ENCODE data around the gene MGAT5.

MGAT5 gene

DNA sequence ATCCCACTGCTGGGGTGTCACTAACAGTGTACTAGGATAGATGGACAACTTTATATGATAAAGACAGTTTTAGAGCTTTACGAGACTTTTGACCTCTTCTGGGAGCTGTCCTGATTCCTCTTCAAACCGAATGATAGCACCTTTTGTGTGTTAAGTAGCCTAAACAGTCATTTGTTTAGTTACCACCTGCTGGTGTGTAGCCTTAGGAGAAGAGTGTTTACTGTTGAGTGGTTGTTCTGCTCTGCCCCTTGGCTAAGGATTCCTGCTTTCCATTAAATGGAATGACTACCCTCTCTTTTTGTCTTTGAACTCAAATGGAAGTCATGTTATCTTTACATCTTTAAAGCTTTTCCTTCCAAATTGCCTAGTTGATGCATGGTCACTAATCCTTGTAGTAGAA, 28.0 kb upstream of the MGAT5 start:
- Mint-ChIP-seq H3K27me3 (no peaks in the 10 kb centered on the region), H3K9me3 (peaks cover 6% of the 10 kb centered on the region), H3K36me3 (peaks cover 21% of the 10 kb centered on the region), H3K4me3 (no peak overlapping the region), H3K27ac (no peak overlapping the region), H3K4me1 (peaks cover 51% of the 10 kb centered on the region)
- no peak for ATAC-seq

DNA sequence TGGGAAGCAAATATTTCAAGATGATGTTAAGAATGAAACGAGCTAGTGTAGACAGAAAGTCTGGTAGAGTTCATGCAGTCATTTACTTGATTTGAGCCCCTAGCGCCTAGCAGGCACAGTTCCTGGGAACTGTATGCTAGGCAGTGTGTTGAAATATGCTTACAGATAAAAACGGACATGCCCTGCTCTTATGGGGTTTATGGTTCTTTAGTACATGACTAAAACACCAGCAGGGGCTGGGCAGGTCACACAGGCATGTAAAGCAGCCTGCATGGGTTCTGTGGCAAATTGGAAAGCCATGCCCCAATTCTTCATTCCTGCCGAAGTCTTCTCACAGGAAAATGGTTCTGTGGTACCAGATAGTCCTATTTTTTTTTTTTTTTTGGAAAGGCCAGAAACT, 27.3 kb upstream of the MGAT5 start:
- peak overlapping the region; percentile 64 for H3K27ac Mint-ChIP-seq
- no peak overlapping the region for H3K4me3 Mint-ChIP-seq
- H3K4me1 Mint-ChIP-seq, result peaks cover 51% of the 10 kb centered on the region
- H3K27me3 Mint-ChIP-seq, result no peaks in the 10 kb centered on the region
- no peak for ATAC-seq
- H3K36me3 Mint-ChIP-seq, result peaks cover 21% of the 10 kb centered on the region
- peaks cover 6% of the 10 kb centered on the region for H3K9me3 Mint-ChIP-seq

GRCh38 chr2:134227666-134228065, 26.2 kb upstream of the MGAT5 start:
- Mint-ChIP-seq H3K27me3 (no peaks in the 10 kb centered on the region), H3K4me3 (no peak overlapping the region), H3K36me3 (peaks cover 21% of the 10 kb centered on the region), H3K27ac (peak overlapping the region; percentile 64), H3K9me3 (peaks cover 9% of the 10 kb centered on the region), H3K4me1 (peaks cover 61% of the 10 kb centered on the region)
- ATAC-seq, result no peak

DNA sequence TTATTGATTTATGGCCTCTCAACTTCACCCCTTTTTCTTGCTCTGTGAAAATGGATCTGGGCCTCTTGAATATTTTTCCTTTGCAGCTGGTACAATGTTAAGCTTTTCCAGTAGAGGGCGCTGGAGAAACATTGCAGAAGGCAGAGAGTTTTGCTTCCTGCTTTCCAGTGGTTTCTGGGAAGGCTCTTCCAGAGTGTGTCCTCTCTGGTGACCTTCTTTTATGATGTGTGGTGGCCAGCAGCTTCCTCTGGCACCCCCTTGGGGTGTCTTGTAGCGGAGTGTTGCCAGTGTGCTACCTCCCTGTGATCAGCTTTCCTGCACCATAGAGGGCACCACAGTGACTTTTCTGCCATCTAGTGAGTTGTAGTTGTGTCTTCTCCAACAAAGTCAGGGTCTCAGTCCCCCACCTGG, 25.4 kb upstream of the MGAT5 start:
- Mint-ChIP-seq H3K4me3 (no peak overlapping the region), H3K4me1 (peaks cover 70% of the 10 kb centered on the region), H3K36me3 (peaks cover 21% of the 10 kb centered on the region), H3K27me3 (no peaks in the 10 kb centered on the region), H3K9me3 (peaks cover 9% of the 10 kb centered on the region), H3K27ac (peak overlapping the region; percentile 64)
- no peak for ATAC-seq

GRCh38 chr2:134229540-134229939, 24.3 kb upstream of the MGAT5 start:
- Mint-ChIP-seq H3K4me3 (no peak overlapping the region), H3K9me3 (peaks cover 9% of the 10 kb centered on the region), H3K36me3 (peaks cover 21% of the 10 kb centered on the region), H3K4me1 (peaks cover 80% of the 10 kb centered on the region), H3K27ac (peak overlapping the region; percentile 9), H3K27me3 (no peaks in the 10 kb centered on the region)
- ATAC-seq, result no peak

GRCh38 chr2:134230885-134231284, 23.0 kb upstream of the MGAT5 start:
- H3K27ac Mint-ChIP-seq, result peak overlapping the region; percentile 83
- no peaks in the 10 kb centered on the region for H3K27me3 Mint-ChIP-seq
- peaks cover 21% of the 10 kb centered on the region for H3K36me3 Mint-ChIP-seq
- no peak overlapping the region for H3K4me3 Mint-ChIP-seq
- peaks cover 9% of the 10 kb centered on the region for H3K9me3 Mint-ChIP-seq
- peaks cover 91% of the 10 kb centered on the region for H3K4me1 Mint-ChIP-seq
- ATAC-seq, result no peak

DNA sequence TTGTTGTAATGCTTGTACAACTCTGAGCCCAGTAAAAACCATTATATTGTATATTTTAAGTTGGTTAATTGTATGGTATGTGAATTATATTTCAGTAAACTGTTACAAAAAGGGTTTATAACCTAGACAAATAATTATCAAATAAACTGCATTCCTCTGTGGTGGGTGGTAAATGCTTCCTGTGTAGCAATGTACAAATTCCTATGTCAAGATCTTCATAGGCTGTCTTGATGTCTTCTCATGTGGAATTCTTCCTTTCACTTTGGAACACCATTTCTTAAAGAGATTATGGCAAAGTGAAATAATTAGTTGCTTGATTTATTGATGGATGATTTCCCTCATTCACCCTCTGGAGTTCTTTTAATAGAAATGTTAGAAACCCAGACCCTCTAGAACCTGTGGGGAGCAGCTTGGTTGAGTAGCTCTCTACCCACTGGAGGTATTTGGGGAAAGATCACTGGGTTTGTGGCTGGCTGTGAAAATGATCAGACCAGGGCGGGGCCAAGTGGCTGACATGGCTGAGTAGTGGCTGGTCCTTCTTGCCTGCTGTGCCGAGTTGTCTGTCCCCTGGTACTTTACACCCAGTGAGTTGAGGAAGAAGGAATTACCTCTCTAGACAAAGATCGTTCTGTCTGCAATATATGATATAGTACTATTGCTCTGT, 22.4 kb upstream of the MGAT5 start:
- H3K36me3 Mint-ChIP-seq, result peaks cover 21% of the 10 kb centered on the region
- peak overlapping the region; percentile 83 for H3K27ac Mint-ChIP-seq
- H3K4me1 Mint-ChIP-seq, result peaks cover 90% of the 10 kb centered on the region
- no peak for ATAC-seq
- no peaks in the 10 kb centered on the region for H3K27me3 Mint-ChIP-seq
- peak overlapping the region; percentile 30 for H3K4me3 Mint-ChIP-seq
- peaks cover 9% of the 10 kb centered on the region for H3K9me3 Mint-ChIP-seq

GRCh38 chr2:134231965-134232340, 21.9 kb upstream of the MGAT5 start:
- Mint-ChIP-seq H3K27me3 (no peaks in the 10 kb centered on the region), H3K27ac (peak overlapping the region; percentile 83), H3K9me3 (peaks cover 9% of the 10 kb centered on the region), H3K36me3 (peaks cover 21% of the 10 kb centered on the region), H3K4me1 (peaks cover 90% of the 10 kb centered on the region), H3K4me3 (peak overlapping the region; percentile 30)
- ATAC-seq, result no peak

- peak overlapping the region; percentile 18 for H3K4me3 Mint-ChIP-seq
- no peaks in the 10 kb centered on the region for H3K27me3 Mint-ChIP-seq
- H3K27ac Mint-ChIP-seq, result peak overlapping the region; percentile 83
- ATAC-seq, result no peak
- H3K4me1 Mint-ChIP-seq, result peaks cover 90% of the 10 kb centered on the region
- peaks cover 9% of the 10 kb centered on the region for H3K9me3 Mint-ChIP-seq
- H3K36me3 Mint-ChIP-seq, result peaks cover 19% of the 10 kb centered on the region
Observed at GRCh38 chr2:134232461-134232860, 21.4 kb upstream of the MGAT5 start.

- Mint-ChIP-seq H3K4me1 (peaks cover 86% of the 10 kb centered on the region), H3K36me3 (peaks cover 13% of the 10 kb centered on the region), H3K9me3 (peaks cover 6% of the 10 kb centered on the region), H3K27ac (peak overlapping the region; percentile 83), H3K27me3 (no peaks in the 10 kb centered on the region), H3K4me3 (peak overlapping the region; percentile 18)
- peak; percentile 66 for ATAC-seq
Observed at GRCh38 chr2:134232868-134233727, 20.8 kb upstream of the MGAT5 start.

GRCh38 chr2:134233728-134234136, 20.1 kb upstream of the MGAT5 start:
- Mint-ChIP-seq H3K4me1 (peaks cover 85% of the 10 kb centered on the region), H3K27me3 (no peaks in the 10 kb centered on the region), H3K36me3 (peaks cover 8% of the 10 kb centered on the region), H3K9me3 (peaks cover 5% of the 10 kb centered on the region), H3K27ac (peak overlapping the region; percentile 83), H3K4me3 (peak overlapping the region; percentile 16)
- peak; percentile 93 for ATAC-seq

DNA sequence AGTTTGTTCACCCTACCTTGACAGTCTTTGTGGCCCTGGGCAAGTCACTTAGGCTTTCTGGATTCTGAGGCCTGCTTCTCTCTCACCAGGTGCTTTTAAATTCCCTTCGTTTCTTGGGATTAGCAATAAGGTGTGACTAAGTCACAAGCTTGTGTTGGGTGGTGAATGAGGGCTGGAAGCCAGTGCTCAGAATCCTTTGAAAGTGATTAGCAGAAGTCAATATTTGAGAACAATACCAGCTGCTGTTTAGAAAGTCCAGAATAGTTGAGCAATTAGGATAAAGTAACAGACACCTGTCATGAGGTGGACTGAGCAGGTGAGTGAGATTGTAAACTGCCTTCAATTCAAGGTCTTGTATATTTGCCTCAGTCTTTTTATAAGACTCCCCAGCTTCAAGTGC, 19.3 kb upstream of the MGAT5 start:
- Mint-ChIP-seq H3K27me3 (no peaks in the 10 kb centered on the region), H3K27ac (peak overlapping the region; percentile 83), H3K4me1 (peaks cover 85% of the 10 kb centered on the region), H3K36me3 (peaks cover 5% of the 10 kb centered on the region), H3K4me3 (no peak overlapping the region), H3K9me3 (peaks cover 5% of the 10 kb centered on the region)
- no peak for ATAC-seq

DNA sequence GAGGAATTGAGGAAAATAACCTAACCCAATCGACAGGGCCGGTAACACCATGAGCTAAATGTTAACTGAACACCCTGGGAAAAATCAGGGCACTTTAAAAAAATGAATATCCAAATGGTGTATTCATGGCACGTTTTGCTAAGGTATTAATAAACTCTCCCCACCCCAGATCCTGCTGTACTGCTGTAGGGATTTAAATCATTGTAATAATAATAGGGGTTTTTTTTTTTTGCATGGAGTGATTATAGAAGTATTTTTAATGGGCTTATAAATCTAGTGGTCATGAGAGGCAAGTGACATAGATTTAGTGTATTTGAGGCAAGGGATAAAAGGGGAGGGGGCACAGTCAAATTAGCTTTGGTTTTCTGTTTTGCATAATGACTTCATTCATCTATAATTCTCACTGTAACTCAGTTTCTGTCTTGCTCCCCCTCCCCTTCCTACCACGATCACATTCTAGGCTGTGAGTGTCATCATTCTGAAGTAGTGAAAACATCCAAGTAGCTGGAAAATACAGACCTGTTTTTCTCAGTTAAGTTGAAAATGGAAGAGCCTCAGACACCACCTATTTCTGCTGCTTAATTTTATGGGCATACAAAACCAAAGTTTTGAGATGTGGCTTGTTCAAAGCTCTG, 18.2 kb upstream of the MGAT5 start:
- Mint-ChIP-seq H3K27ac (peak overlapping the region; percentile 83), H3K36me3 (no peaks in the 10 kb centered on the region), H3K27me3 (no peaks in the 10 kb centered on the region), H3K4me1 (peaks cover 87% of the 10 kb centered on the region), H3K4me3 (no peak overlapping the region), H3K9me3 (peaks cover 3% of the 10 kb centered on the region)
- no peak for ATAC-seq

DNA sequence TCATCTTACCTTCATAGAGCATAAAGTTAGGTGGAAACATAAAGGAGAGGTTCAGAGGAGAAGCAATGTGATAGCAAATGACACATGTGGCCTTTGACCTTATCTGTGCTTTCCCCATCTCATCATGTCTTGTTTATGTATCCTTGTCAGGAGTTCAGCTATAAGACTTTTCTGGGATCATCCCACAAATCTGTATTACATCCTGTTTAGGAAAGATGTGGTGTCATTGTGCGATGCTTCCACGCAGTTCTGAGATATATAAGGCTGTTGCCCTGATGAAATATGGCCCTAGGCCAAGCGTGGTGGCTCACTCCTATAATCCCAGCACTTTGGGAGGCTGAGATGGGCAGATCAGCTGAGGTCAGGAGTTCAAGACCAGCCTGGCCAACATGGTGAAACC, 15.5 kb upstream of the MGAT5 start:
- no peak overlapping the region for H3K4me3 Mint-ChIP-seq
- H3K9me3 Mint-ChIP-seq, result no peaks in the 10 kb centered on the region
- H3K36me3 Mint-ChIP-seq, result no peaks in the 10 kb centered on the region
- no peaks in the 10 kb centered on the region for H3K27me3 Mint-ChIP-seq
- no peak for ATAC-seq
- H3K27ac Mint-ChIP-seq, result no peak overlapping the region
- peaks cover 71% of the 10 kb centered on the region for H3K4me1 Mint-ChIP-seq

DNA sequence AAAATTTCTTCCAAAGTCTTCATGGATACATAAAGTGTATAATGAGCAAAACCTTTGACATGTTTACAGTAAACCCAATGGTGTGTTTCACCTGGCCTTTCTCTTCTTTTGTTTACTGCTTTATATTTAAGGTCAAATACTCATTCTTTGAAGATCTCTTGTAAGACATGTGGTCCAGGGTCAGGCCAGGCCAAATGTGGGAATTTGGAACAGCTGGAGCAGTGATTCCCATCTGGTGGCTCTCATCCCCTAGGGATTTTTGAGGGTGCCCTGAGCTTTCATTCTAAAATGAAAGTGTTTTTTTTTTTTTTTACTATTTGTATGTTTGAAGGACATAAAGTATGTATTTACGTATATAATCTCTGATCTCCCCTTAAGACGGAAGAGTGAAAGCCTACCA, 13.8 kb upstream of the MGAT5 start:
- ATAC-seq, result no peak
- no peaks in the 10 kb centered on the region for H3K27me3 Mint-ChIP-seq
- H3K27ac Mint-ChIP-seq, result peak overlapping the region; percentile 77
- no peaks in the 10 kb centered on the region for H3K9me3 Mint-ChIP-seq
- peaks cover 71% of the 10 kb centered on the region for H3K4me1 Mint-ChIP-seq
- no peaks in the 10 kb centered on the region for H3K36me3 Mint-ChIP-seq
- no peak overlapping the region for H3K4me3 Mint-ChIP-seq
